Gastrocnemius medialis (tissue), 4 donors: ENCODE data around the gene CLDN11.

Source experiments
- POLR2A ChIP-seq, 2 donors: fragments of 450-650 bp; IDR thresholded peaks; one replicate each; pipeline ENCODE4 v1.6.1; 2017; ENCODE audit warnings: antibody characterized with exemption in 2 of 2, mild to moderate bottlenecking in 2 of 2, moderate library complexity in 2 of 2
- TF ChIP-seq, protein P1 (sequence below), 5 experiments: fragments of 450-650 bp in 3 of 5; fragments of 200-600 bp in 2 of 5; sonication (generic) in 2 of 5; IDR thresholded peaks in 4 of 5; conservative IDR thresholded peaks in 1 of 5; 1 replicate in 4 of 5; 2 replicates in 1 of 5; pipeline ENCODE4 v1.5.1; 2016 to 2019; ENCODE audit warnings: antibody characterized with exemption in 5 of 5, mild to moderate bottlenecking in 3 of 5, moderate library complexity in 3 of 5

DNA sequence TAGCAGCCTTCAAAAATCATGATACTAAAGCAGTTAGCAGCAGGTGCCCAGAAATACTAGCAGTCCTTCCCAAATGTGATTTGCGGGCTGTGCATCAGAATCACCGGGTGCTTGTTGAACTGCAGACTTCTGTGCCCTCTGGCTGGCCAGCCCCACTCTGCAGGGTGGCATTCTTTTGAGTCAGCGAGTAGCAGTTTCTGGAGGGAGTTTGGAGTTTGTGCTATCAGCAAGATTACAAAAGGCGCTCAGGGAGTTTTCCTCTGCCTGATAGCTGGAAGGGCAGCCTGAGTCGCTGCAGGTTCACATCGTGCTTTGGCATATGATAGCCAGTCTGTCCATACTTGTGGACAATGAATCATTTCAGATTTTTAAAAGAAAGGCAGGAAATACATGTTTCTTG is 57.6 kb downstream of the CLDN11 start:
- TF ChIP-seq, protein P1, sequence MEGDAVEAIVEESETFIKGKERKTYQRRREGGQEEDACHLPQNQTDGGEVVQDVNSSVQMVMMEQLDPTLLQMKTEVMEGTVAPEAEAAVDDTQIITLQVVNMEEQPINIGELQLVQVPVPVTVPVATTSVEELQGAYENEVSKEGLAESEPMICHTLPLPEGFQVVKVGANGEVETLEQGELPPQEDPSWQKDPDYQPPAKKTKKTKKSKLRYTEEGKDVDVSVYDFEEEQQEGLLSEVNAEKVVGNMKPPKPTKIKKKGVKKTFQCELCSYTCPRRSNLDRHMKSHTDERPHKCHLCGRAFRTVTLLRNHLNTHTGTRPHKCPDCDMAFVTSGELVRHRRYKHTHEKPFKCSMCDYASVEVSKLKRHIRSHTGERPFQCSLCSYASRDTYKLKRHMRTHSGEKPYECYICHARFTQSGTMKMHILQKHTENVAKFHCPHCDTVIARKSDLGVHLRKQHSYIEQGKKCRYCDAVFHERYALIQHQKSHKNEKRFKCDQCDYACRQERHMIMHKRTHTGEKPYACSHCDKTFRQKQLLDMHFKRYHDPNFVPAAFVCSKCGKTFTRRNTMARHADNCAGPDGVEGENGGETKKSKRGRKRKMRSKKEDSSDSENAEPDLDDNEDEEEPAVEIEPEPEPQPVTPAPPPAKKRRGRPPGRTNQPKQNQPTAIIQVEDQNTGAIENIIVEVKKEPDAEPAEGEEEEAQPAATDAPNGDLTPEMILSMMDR (IDR thresholded peaks at IDR 0.05 in 4 of 5, conservative IDR thresholded peaks at IDR 0.05 in 1 of 5), result no peak
- no peak for TF ChIP-seq POLR2A (IDR thresholded peaks at IDR 0.05)
